GM19372 (cell line): ENCODE measurements around the gene ADGRA1.
"Not testable (repeated sequence)": the region's sequence is repeated elsewhere in the genome, so short reads cannot be mapped to it uniquely, and the experiment has no call there.

Source experiments
- ATAC-seq: cut with Tn5 transposase; IDR thresholded peaks from one replicate; pipeline ENCODE4 v1.9.1; 2021; ENCODE audit warnings: mild to moderate bottlenecking, low read depth, moderate library complexity; ENCODE audit not compliant: unreplicated experiment

The ADGRA1 gene

DNA sequence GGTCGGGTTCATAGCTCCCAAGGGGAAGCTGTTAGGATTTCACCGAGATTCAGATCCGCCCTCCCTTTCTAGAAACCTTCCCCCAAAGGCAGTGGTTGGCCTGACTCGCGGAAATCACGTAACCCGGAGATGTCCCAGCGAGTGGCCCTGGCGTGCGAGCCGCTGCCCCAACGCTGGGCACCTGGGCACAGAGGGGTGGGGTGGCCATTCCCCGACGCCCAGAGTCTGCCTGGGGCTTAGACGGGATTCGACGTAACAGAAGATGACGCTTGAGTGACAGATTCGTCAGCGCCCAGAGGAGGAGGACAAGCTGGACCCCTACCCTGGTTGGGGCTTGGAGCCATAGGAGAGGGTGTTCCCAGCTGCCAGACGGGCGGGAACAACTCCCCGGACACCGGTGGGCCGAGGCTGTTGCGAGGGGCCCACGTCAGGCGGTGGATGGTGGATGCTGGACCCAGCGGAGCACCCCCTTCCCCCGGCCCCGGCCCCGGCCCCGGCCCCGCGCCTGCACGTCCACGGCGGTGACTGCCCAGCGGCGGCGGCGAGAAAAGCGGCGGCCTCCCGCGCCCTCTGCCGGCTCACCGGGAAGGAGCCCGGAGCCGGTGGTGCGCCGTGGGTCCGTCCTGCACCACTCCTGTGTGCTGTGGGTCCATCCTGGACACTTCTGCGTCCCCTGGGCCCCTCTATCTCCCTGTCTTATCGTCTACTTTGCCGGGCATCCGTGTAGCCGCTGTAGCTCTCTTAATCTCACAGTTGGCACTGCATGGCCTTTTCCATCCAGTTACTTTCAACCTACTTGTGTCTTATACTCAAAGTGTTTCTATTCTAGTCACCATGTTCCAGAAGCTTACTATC lies 36.9 kb downstream of the ADGRA1 start:
- no peak for ATAC-seq

- no peak for ATAC-seq
Measured at GRCh38 chr10:133125901-133126300, 38.2 kb downstream of the ADGRA1 start.

GRCh38 chr10:133126431-133127290 lies 38.9 kb downstream of the ADGRA1 start:
- no peak for ATAC-seq

GRCh38 chr10:133127291-133128125 lies 39.8 kb downstream of the ADGRA1 start:
- no peak for ATAC-seq

DNA sequence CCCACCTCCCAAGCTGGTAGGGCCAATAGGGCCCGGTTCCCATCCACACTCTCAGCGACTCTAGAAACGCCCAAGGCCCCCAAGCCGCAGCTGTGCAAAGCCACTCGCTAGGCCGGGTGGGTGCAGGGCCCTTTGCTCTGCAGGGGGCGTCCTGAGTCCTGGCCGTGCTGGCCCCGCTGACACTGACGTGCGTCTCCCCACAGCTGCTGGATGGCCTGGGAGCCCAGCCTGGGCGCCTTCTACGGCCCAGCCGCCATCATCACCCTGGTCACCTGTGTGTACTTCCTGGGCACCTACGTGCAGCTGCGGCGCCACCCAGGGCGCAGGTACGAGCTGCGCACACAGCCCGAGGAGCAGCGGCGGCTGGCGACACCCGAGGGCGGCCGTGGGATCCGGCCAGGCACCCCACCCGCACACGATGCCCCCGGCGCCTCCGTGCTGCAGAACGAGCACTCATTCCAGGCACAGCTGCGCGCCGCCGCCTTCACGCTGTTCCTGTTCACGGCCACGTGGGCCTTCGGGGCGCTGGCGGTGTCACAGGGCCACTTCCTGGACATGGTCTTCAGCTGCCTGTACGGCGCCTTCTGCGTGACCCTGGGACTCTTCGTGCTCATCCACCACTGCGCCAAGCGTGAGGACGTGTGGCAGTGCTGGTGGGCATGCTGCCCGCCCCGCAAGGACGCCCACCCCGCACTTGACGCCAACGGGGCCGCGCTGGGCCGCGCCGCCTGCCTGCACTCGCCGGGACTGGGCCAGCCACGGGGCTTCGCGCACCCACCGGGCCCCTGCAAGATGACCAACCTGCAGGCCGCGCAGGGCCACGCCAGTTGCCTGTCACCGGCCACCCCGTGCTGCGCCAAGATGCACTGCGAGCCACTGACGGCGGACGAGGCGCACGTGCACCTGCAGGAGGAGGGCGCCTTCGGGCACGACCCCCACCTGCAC lies 40.7 kb downstream of the ADGRA1 start:
- ATAC-seq, result no peak

DNA sequence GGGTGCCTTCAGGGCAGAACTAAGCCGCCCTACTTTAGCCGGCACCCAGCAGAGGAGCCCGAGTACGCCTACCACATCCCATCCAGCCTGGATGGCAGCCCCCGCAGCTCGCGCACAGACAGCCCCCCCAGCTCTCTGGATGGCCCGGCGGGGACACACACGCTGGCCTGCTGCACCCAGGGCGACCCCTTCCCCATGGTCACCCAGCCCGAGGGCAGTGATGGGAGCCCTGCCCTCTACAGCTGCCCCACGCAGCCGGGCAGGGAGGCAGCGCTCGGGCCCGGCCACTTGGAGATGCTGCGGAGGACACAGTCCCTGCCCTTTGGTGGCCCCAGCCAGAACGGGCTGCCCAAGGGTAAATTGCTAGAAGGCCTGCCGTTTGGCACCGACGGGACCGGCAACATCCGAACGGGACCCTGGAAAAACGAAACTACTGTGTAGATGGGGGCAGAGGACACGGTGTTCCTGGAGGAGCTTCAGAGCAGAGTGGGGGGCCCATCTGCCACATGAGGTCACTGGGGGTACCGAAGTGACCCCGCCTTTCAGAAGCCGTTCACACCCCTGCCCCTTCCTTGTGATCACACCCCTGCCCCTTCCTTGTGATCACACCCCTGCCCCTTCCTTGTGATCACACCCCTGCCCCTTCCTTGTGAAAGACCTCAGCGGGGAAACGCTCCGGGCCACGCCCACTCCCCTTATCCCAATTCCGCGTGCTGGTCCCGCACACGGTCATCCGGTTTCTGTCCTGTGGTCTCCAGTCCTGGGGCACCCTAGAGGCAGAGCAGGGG lies 41.5 kb downstream of the ADGRA1 start:
- no peak for ATAC-seq

- no peak for ATAC-seq
Measured at GRCh38 chr10:133129859-133130495, 42.3 kb downstream of the ADGRA1 start.

- ATAC-seq, result no peak
Measured at GRCh38 chr10:133130602-133131001, 42.9 kb downstream of the ADGRA1 start.

DNA sequence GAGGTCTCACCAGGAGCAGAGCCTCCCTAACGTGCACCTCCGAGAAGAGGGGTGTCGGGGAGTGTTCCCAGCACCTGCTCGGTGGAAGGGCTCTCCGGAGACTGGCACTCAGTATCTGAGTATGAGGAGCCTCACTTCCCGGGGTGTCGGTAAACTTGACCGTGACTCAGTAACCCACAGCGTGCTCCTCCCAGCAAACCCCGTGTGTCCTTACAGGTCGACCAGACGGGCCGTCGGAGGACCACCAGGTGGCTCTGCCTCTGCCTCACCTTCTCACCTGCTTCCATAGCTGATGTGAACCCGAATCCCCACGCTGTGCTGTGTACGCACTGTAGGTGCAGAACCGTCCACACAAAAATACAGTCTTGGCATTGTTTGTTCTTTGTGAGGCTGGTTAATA lies 43.3 kb downstream of the ADGRA1 start:
- ATAC-seq, result no peak

DNA sequence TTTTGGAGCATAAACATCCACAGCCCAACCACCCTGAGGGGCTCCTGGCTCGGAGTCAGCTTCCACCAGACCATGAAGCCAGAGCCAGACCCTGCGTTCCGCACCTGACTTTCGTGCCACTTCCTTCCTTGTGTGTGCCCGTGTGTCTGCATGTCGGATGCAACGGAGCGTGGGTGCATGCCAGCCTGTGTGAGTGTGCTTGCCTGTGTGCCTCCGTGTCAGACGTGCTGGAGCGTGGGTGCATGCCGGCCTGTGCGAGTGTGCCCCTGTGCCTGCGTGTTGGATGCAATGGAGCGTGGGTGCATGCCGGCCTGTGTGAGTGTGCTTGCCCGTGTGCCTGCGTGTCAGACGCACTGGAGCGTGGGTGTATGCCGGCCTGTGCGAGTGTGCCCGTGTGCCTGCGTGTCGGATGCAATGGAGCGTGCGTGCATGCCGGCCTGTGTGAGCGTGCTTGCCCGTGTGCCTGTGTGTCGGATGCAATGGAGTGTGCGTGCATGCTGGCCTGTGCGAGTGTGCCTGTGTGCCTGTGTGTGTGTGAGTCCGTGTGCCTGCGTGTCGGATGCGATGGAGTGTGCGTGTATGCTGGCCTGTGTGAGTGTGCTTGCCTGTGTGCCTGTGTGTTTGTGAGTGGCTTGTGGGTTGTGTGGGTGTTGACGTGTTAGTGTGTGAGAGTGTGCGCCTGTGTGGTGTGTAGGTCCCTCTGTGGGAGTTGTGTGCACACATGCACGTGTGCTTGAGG lies 44.2 kb downstream of the ADGRA1 start:
- ATAC-seq, result no peak

- no peak for ATAC-seq
Measured at GRCh38 chr10:133132473-133133291, 45.0 kb downstream of the ADGRA1 start.

DNA sequence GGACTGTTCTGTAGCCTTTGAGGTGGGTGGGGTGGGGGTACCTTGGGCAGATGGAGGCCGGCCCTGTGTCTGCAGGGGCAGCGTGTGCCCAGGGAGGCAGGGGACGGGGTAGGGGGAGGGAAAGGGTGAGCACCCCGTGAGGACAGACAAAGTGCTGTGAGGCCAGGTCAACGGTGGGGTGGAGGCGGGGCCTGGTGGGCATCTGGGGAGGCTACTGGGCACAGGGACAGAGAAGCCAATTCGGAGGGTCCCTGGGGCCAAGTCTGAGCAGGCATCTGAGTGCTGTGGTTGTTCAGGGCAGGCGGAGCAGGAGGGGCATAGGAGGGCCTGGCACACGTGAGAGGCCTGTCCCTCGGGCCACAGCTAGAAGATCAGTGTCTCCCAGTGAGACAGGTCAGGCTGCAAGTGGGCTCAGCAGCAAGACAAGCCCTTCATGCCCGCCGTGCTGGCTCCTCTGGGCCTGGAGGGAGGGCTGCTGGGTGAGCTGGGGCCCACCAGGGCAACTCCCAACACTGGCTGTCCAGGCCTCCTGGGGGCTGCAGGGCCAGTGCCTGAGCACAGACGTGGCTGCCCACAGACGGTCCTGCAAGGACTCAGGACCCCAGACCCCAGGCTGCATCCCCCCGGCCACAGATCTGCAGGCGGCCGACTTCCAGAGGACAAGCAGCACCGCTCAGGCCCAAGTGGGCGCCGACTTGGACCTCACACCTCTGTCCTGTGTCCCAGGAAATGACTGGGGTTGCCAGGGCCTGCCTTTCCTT lies 45.9 kb downstream of the ADGRA1 start:
- ATAC-seq, result no peak

GRCh38 chr10:133134411-133135115 lies 46.8 kb downstream of the ADGRA1 start:
- no peak for ATAC-seq

DNA sequence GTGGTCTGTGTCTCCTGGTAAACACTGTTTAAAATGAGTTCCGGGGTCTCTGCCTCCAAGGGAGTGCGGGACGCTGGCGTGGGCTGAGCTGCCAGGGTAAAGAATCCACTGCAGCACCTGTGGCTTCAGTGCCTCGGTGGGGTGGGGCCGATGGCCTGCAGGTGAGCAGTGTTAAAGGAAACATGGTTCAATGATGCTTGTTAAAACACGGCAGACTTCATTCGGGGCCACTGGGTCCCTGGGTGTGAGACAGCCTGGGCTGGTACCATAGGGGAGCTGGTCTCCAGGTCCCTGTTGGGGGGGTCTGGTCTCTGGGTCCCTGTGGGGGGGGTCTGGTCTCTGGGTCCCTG lies 47.4 kb downstream of the ADGRA1 start:
- ATAC-seq, result no peak

DNA sequence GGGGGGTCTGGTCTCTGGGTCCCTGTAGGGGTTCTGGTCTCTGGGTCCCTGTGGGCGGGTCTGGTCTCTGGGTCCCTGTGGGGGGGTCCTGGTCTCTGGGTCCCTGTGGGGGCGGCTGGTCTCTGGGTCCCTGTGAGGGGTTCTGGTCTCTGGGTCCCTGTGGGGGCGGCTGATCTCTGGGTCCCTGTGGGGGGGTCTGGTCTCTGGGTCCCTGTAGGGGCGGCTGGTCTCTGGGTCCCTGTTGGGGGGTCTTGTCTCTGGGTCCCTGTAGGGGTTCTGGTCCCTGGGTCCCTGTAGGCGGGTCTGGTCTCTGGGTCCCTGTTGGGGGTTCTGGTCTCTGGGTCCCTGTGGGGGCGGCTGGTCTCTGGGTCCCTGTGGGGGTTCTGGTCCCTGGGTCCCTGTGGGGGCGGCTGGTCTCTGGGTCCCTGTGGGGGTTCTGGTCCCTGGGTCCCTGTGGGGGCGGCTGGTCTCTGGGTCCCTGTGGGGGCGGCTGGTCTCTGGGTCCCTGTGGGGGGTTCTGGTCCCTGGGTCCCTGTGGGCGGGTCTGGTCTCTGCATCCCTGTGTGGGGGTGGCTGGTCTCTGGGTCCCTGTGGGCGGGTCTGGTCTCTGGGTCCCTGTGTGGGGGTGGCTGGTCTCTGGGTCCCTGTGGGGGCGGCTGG lies 49.9 kb downstream of the ADGRA1 start:
- not testable (repeated sequence) for ATAC-seq
